ENCODE results near the gene FAT4. TPM values are rescaled to one million over a fixed set of nuclear protein-coding genes. Genes with fewer than 3 reads are reported as not detected.

FAT4 gene
- total RNA-seq, 4 donors from 2014 or later: 10.2 to 44.8 (median 15.6) TPM

DNA sequence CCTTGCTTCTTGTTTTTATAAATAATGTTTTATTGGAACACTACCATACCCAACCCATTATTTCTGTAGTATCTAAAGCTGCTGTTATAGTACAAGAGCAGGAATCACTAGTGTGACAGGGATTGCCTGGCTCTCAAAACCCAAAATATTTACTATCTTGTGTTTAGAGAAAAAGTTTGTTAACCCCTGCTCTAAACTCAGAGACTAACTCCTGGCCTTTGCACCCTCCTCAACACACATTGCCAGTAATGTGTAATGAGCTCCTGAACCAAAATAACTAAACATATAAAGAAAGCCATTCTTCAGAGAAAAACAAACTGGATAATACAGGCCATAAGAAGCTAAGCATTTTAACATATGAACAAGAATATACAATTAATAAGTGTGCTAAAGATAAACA, 8.2 kb upstream of the FAT4 start:
- ATAC-seq (ENCODE audit: low FRiP score): no peak
- TF ChIP-seq, protein P1, sequence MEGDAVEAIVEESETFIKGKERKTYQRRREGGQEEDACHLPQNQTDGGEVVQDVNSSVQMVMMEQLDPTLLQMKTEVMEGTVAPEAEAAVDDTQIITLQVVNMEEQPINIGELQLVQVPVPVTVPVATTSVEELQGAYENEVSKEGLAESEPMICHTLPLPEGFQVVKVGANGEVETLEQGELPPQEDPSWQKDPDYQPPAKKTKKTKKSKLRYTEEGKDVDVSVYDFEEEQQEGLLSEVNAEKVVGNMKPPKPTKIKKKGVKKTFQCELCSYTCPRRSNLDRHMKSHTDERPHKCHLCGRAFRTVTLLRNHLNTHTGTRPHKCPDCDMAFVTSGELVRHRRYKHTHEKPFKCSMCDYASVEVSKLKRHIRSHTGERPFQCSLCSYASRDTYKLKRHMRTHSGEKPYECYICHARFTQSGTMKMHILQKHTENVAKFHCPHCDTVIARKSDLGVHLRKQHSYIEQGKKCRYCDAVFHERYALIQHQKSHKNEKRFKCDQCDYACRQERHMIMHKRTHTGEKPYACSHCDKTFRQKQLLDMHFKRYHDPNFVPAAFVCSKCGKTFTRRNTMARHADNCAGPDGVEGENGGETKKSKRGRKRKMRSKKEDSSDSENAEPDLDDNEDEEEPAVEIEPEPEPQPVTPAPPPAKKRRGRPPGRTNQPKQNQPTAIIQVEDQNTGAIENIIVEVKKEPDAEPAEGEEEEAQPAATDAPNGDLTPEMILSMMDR (IDR thresholded peaks at IDR 0.05): no peak
- no peak for DNase-seq (ENCODE audit: low spot score)

DNA sequence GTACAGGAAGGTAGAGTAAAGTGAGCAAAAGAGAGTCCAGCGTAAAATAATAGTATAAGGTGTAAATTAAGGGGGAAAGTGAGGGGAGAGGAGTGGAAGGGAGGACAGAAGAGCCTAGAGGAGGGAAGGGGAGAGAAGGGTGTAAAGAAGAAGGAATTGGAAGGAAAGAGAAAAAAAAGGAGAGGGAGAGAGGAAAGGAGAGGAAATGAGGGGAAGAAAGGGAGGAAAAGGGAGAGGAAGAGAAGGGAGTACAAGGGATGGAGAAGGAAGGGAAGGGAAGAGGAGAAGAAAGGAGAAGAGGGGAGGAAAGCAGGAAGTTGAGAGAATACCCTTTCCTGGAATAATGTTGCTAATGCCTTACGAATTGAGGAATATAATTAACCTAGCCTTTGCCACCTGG, 3.3 kb upstream of the FAT4 start:
- TF ChIP-seq, protein P1 (IDR thresholded peaks at IDR 0.05): no peak
- ATAC-seq (ENCODE audit: low FRiP score): no peak

DNA sequence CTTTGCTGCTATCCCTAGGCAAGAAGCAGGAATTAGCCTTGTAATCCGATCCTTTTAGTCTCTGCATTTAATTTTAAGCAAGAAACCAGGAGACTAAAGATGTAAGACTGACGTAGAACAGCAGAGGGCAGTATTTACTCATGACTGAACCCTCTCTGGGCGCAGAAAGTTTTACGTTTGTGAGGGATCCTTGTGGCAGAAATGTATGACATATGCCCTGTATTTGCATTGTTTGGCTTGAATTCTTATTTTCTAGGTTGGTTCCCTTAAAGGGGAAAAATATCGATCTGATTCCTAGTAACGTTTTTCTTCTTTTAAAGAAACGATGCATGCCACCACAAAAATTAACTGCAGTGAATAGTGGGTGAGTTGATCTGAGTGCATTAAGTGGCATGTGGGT, 1.3 kb upstream of the FAT4 start:
- ATAC-seq (ENCODE audit: low FRiP score) (peak; percentile 31), DNase-seq (ENCODE audit: low spot score) (no peak)
- TF ChIP-seq, protein P1 (IDR thresholded peaks at IDR 0.05): peak in 2 of 3 donors; percentile 36 to 83

More for the DNA sequence above, 3.3 kb upstream of the FAT4 start:
- DNase-seq (ENCODE audit: low spot score): no peak

DNA sequence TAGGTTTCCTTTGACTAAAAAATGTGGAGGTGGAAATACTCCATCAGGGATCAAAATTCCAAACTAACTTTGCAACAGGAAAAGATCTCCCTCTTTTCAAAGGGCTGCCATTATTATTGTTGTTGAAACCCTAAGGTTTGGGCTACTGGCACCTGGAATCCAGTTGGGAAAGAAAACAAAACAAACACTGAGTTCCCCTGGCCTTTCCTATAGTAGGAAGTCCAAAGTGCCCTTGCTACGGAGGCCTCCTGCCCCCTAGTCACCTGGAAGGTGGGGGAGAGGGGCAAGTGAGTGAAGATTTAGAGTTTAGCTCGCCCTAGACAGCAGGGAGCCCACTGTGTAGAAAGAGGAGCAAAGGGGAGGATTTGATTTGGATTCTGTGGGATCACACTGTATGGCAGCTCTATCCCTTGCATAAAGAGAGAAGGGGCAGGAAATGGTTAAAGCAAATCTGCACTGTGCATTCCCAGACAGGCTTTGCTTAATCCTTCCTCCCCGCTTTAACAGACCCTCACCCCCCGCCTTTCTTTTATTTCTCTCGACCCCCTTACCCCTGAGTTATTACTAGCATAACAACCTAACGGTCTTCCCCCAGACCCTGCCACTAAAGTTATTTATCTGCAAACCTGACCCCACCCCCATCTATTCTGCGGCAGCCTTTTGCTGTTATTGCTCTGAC, 627 bp upstream of the FAT4 start:
- TF ChIP-seq, protein P1 (IDR thresholded peaks at IDR 0.05): no peak
- no peak for DNase-seq (ENCODE audit: low spot score)
- no peak for ATAC-seq (ENCODE audit: low FRiP score)

DNA sequence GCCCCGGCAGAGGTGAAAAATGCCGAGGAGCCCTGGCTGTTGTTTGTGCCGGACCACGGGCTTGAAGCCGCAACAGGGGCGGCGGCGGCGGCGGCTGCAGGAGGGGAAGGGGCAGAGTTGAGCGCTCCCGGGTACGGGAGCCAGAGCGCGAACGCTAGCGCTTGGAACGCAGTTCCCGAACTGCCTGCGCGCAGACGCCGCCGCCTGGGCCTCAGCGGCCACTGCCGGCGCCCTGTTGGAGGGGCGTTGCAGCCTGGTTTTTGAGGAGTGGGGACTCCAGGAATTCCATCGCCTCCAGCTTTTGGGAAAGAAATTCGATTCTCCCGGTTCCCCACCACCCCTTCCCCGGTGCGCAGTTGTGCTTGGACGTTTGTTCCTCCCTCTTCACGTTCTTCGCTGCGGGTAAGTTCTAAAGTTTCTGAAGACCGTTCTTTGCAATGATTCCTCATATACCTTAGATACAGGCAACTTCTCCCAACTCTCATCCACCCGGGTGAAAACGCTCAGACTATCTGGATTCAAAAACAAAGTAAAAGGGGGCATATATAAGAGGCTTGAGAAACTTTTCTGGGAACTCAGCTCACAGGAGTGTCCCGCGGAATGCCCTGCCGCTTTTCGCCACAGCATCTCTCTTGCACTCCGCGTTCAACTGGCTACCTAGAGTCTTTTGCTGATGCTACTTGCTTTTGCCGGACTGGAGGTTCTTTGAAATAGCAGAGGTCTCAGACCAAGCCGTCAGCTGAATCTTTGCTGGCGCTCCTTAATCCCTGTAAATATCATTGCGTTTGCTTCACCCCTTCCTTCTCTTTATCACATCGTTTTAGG, 1.0 kb downstream of the FAT4 start:
- DNase-seq (ENCODE audit: low spot score) (no peak), ATAC-seq (ENCODE audit: low FRiP score) (peak; percentile 6)
- TF ChIP-seq, protein P1 (IDR thresholded peaks at IDR 0.05): no peak

DNA sequence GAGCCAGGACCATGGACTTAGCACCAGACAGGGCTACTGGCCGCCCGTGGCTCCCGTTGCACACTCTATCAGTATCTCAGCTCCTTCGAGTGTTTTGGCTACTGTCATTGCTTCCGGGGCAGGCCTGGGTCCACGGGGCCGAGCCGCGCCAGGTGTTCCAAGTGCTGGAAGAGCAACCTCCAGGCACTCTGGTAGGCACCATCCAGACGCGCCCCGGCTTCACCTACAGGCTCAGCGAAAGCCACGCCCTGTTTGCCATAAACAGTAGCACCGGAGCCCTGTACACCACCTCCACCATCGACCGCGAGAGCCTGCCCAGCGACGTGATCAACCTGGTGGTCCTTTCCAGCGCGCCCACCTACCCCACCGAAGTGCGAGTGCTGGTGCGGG, 1.6 kb downstream of the FAT4 start:
- TF ChIP-seq, protein P1 (IDR thresholded peaks at IDR 0.05): no peak
- DNase-seq (ENCODE audit: low spot score): peak; percentile 27
- peak; percentile 7 for ATAC-seq (ENCODE audit: low FRiP score)
